SK-N-SH treated with all-trans-retinoic acid at 6 μM for 48 hours (cell line): ENCODE results near the gene EID2.

Source experiments
- ATAC-seq: fragments of 200-7000 bp; cut with Tn5 transposase; 3 replicates; pipeline ENCODE4 v1.9.1; 2020; ENCODE audit warnings: mild to moderate bottlenecking, moderate library complexity
- ARNTL ChIP-seq: fragments of 450-650 bp; formaldehyde crosslinking; IDR thresholded peaks from 2 replicates; pipeline ENCODE4 v1.5.0; 2020; ENCODE audit warnings: low read depth, mild to moderate bottlenecking, moderate library complexity, borderline replicate concordance
- BACH2 ChIP-seq: fragments of 250-450 bp; sonication (Bioruptor Pico); IDR thresholded peaks from 2 replicates; pipeline ENCODE4 v1.9.0; 2021; ENCODE audit warnings: mild to moderate bottlenecking, borderline replicate concordance
- CREB5 ChIP-seq: fragments of 250-450 bp; sonication (Bioruptor Pico); IDR thresholded peaks from 2 replicates; pipeline ENCODE4 v1.5.1; 2020; ENCODE audit warnings: low read depth, mild to moderate bottlenecking, moderate library complexity
- CSDC2 ChIP-seq: fragments of 250-450 bp; sonication (Bioruptor Pico); IDR thresholded peaks from 2 replicates; pipeline ENCODE4 v1.5.0; 2020; ENCODE audit warnings: mild to moderate bottlenecking, moderate library complexity
- CSRNP3 ChIP-seq: fragments of 250-450 bp; sonication (Bioruptor Pico); IDR thresholded peaks from 2 replicates; pipeline ENCODE4 v1.5.1; 2021; ENCODE audit warnings: mild to moderate bottlenecking, moderate library complexity
- ESRRG ChIP-seq: fragments of 250-450 bp; sonication (Bioruptor Pico); IDR thresholded peaks from 2 replicates; pipeline ENCODE4 v1.6.1; 2021; ENCODE audit warnings: mild to moderate bottlenecking
- GLIS3 ChIP-seq: fragments of 250-450 bp; sonication (Bioruptor Pico); IDR thresholded peaks from 2 replicates; pipeline ENCODE4 v1.5.0; 2020; ENCODE audit warnings: mild to moderate bottlenecking, moderate library complexity
- ISL1 ChIP-seq: fragments of 250-450 bp; sonication (Bioruptor Pico); IDR thresholded peaks from 2 replicates; pipeline ENCODE4 v2.1.2; 2022; ENCODE audit warnings: mild to moderate bottlenecking, moderate library complexity
- OSR1 ChIP-seq: fragments of 250-450 bp; sonication (Bioruptor Pico); IDR thresholded peaks from 2 replicates; pipeline ENCODE4 v1.8.0; 2022; ENCODE audit warnings: moderate library complexity, mild to moderate bottlenecking, inconsistent platforms
- PATZ1 ChIP-seq: fragments of 250-450 bp; sonication (Bioruptor Pico); IDR thresholded peaks from 2 replicates; pipeline ENCODE4 v1.8.0; 2020; ENCODE audit warnings: mild to moderate bottlenecking, moderate library complexity, borderline replicate concordance
- POU6F1 ChIP-seq: fragments of 250-450 bp; sonication (Bioruptor Pico); IDR thresholded peaks from 2 replicates; pipeline ENCODE4 v1.8.0; 2021; ENCODE audit warnings: low read depth, mild to moderate bottlenecking, moderate library complexity, borderline replicate concordance
- PPARA ChIP-seq: fragments of 250-450 bp; sonication (Bioruptor Pico); IDR thresholded peaks from 2 replicates; pipeline ENCODE4 v1.5.0; 2020; ENCODE audit warnings: mild to moderate bottlenecking, borderline replicate concordance
- SNAI2 ChIP-seq: fragments of 250-450 bp; sonication (Bioruptor Pico); IDR thresholded peaks from 2 replicates; pipeline ENCODE4 v1.5.0; 2020; ENCODE audit warnings: mild to moderate bottlenecking, moderate library complexity
- TCF4 ChIP-seq: fragments of 250-450 bp; sonication (Bioruptor Pico); IDR thresholded peaks from 2 replicates; pipeline ENCODE4 v1.8.0; 2021; ENCODE audit warnings: mild to moderate bottlenecking, moderate library complexity, borderline replicate concordance
- TOX ChIP-seq: fragments of 250-450 bp; sonication (Bioruptor Pico); IDR thresholded peaks from 2 replicates; pipeline ENCODE4 v1.8.0; 2021; ENCODE audit warnings: mild to moderate bottlenecking, moderate library complexity, borderline replicate concordance
- TSHZ2 ChIP-seq: fragments of 250-450 bp; sonication (Bioruptor Pico); IDR thresholded peaks from 2 replicates; pipeline ENCODE4 v1.5.0; 2020; ENCODE audit warnings: mild to moderate bottlenecking, moderate library complexity
- ZC3H10 ChIP-seq: fragments of 250-450 bp; sonication (Bioruptor Pico); IDR thresholded peaks from 2 replicates; pipeline ENCODE4 v1.5.1; 2021; ENCODE audit warnings: mild to moderate bottlenecking, moderate library complexity
- ZFP3 ChIP-seq: fragments of 250-450 bp; sonication (Bioruptor Pico); IDR thresholded peaks from 2 replicates; pipeline ENCODE4 v1.5.0; 2020; ENCODE audit warnings: mild to moderate bottlenecking, moderate library complexity
- ZFP30 ChIP-seq: fragments of 450-650 bp; formaldehyde crosslinking; IDR thresholded peaks from 2 replicates; pipeline ENCODE4 v1.5.0; 2022; ENCODE audit warnings: mild to moderate bottlenecking, moderate library complexity
- ZNF565 ChIP-seq: fragments of 450-650 bp; formaldehyde crosslinking; conservative IDR thresholded peaks from 2 replicates; pipeline ENCODE4 v1.5.0; 2020; ENCODE audit warnings: low read depth, mild to moderate bottlenecking, moderate library complexity
- ZNF70 ChIP-seq: fragments of 450-650 bp; formaldehyde crosslinking; IDR thresholded peaks from 2 replicates; pipeline ENCODE4 v1.5.0; 2020; ENCODE audit warnings: mild to moderate bottlenecking, moderate library complexity
- ZNF8 ChIP-seq: fragments of 450-650 bp; formaldehyde crosslinking; IDR thresholded peaks from 2 replicates; pipeline ENCODE4 v1.5.0; 2020; ENCODE audit warnings: mild to moderate bottlenecking, moderate library complexity

EID2 gene

GRCh38 chr19:39539518-39540332 lies at the start of gene EID2:
Gene EID2, minus strand, starts transcription at chr19:39540161. Its CDS starts 82 bp downstream, at chr19:39540079.
- ATAC-seq: peak; percentile 97
- TF ChIP-seq ZFP3 (no peak), PATZ1 (CRISPR knock-in tag) (no peak), ZFP30 (CRISPR knock-in tag) (no peak), ZC3H10 (CRISPR knock-in tag) (no peak), CSRNP3 (CRISPR knock-in tag) (no peak), SNAI2 (CRISPR knock-in tag) (no peak), TSHZ2 (CRISPR knock-in tag) (no peak), ZNF70 (CRISPR knock-in tag) (no peak), ZNF565 (no peak)

- no peak for ATAC-seq
- no peak for TF ChIP-seq ESRRG
- no peak for TF ChIP-seq TCF4 (CRISPR knock-in tag)
- TF ChIP-seq CREB5 (CRISPR knock-in tag): no peak
- TF ChIP-seq ISL1 (CRISPR knock-in tag): no peak
- no peak for TF ChIP-seq OSR1 (CRISPR knock-in tag)
- TF ChIP-seq TSHZ2 (CRISPR knock-in tag): no peak
- no peak for TF ChIP-seq ZC3H10 (CRISPR knock-in tag)
- TF ChIP-seq ARNTL (CRISPR knock-in tag): no peak
- no peak for TF ChIP-seq BACH2
- TF ChIP-seq TOX (CRISPR knock-in tag): no peak
- no peak for TF ChIP-seq GLIS3 (CRISPR knock-in tag)
- no peak for TF ChIP-seq ZNF8
- TF ChIP-seq ZNF70 (CRISPR knock-in tag): no peak
- no peak for TF ChIP-seq POU6F1
- no peak for TF ChIP-seq CSRNP3 (CRISPR knock-in tag)
- TF ChIP-seq ZFP30 (CRISPR knock-in tag): no peak
- no peak for TF ChIP-seq ZFP3
- no peak for TF ChIP-seq CSDC2 (CRISPR knock-in tag)
- no peak for TF ChIP-seq PPARA
- TF ChIP-seq ZNF565: no peak
Observed at GRCh38 chr19:39588066-39588465, 48.1 kb upstream of the EID2 start.
